Endothelial cell of umbilical vein (primary cell): ENCODE results near the gene GPR158. TPM values are rescaled to one million over a fixed set of nuclear protein-coding genes. Genes with fewer than 3 reads are reported as not detected.

ENCODE experiments used
- BruUV-seq: library from RNA; stranded (reverse); fragments of 400-500 nt; replicated peaks from 2 replicates; lab custom pipeline; 2021; lab: Mats Ljungman, UMichigan
- CTCF ChIA-PET: fragments of 300-600, 350-600 bp; sonication (Branson Sonifier 250); formaldehyde crosslinking; loops from one replicate; lab custom pipeline; 2021; ENCODE audit warnings: antibody characterized with exemption, inconsistent platforms; lab: Charles Lee
- POLR2A ChIA-PET: fragments of 300-600, 350-600 bp; sonication (Branson Sonifier 250); formaldehyde crosslinking; loops from one replicate; lab custom pipeline; 2021; ENCODE audit warnings: antibody characterized with exemption, inconsistent platforms; lab: Charles Lee
- DNase-seq: peaks from one replicate; pipeline ENCODE4 v3.0.0-alpha.2; 2011; ENCODE audit warnings: low read depth, low spot score
- FAIRE-seq: peaks from 2 replicates; lab custom pipeline; 2011; peaks lifted over from hg19 to GRCh38; lab: Jason Lieb, UNC
- H2AFZ ChIP-seq: 2 replicates; pipeline ENCODE4 v1.6.0; 2012; ENCODE audit warnings: low read depth, low read length, control low read depth, inconsistent platforms
- H3K27ac ChIP-seq: 2 replicates; pipeline ENCODE4 v1.5.1; 2011; ENCODE audit warnings: low read depth, mild to moderate bottlenecking, control low read depth, low read length, moderate library complexity; ENCODE audit not compliant: insufficient read depth
- H3K27me3 ChIP-seq, 2 experiments: 2 replicates each; pipeline versions ENCODE4 v1.6.0 to v1.6.1; 2011; ENCODE audit warnings: low read length in 2 of 2, mixed read lengths in 1 of 2; ENCODE audit not compliant: control insufficient read depth in 2 of 2, insufficient read depth in 2 of 2
- H3K36me3 ChIP-seq, 2 experiments: 2 replicates in 1 of 2; 3 replicates in 1 of 2; pipeline ENCODE4 v1.5.1; 2011; ENCODE audit warnings: low read length in 2 of 2, mild to moderate bottlenecking in 1 of 2, moderate library complexity in 1 of 2; ENCODE audit not compliant: control insufficient read depth in 2 of 2, insufficient read depth in 2 of 2; ENCODE audit errors: extremely low read depth in 1 of 2
- H3K4me1 ChIP-seq: 3 replicates; pipeline ENCODE4 v1.5.1; 2011; ENCODE audit warnings: mild to moderate bottlenecking, low read length; ENCODE audit not compliant: control insufficient read depth, insufficient read depth; ENCODE audit errors: extremely low read depth
- H3K4me2 ChIP-seq: 2 replicates; pipeline ENCODE4 v1.6.1; 2011; ENCODE audit warnings: low read length, control low read depth, mixed read lengths; ENCODE audit not compliant: insufficient read depth
- H3K4me3 ChIP-seq, 3 experiments: fragments of 200-600 bp in 1 of 3; sonication (generic), shearing (Covaris generic) in 1 of 3; replicated peaks in 1 of 3; 2 replicates each; pipeline ENCODE4 v1.5.1; 2011 to 2016; ENCODE audit warnings: control low read depth in 3 of 3, low read length in 3 of 3, mild to moderate bottlenecking in 2 of 3, inconsistent platforms in 1 of 3, low read depth in 1 of 3, moderate library complexity in 1 of 3; ENCODE audit not compliant: insufficient read depth in 1 of 3
- H3K79me2 ChIP-seq: 2 replicates; pipeline ENCODE4 v1.6.0; 2012; ENCODE audit warnings: low read length, inconsistent platforms; ENCODE audit not compliant: control insufficient read depth, insufficient read depth
- H3K9ac ChIP-seq: replicated peaks from 2 replicates; pipeline ENCODE3; 2011; ENCODE audit warnings: low read length, control low read depth; ENCODE audit not compliant: insufficient read depth; ENCODE audit errors: extremely low read depth
- H3K9me1 ChIP-seq: replicated peaks from 3 replicates; pipeline ENCODE4 v1.6.0; 2011; ENCODE audit warnings: mild to moderate bottlenecking, low read length; ENCODE audit not compliant: control insufficient read depth, insufficient read depth; ENCODE audit errors: extremely low read depth
- H3K9me3 ChIP-seq: replicated peaks from 2 replicates; pipeline ENCODE4 v1.5.1; 2012; ENCODE audit warnings: low read length, inconsistent platforms; ENCODE audit not compliant: control insufficient read depth, insufficient read depth
- H4K20me1 ChIP-seq: replicated peaks from 2 replicates; pipeline ENCODE3; 2011; ENCODE audit warnings: mild to moderate bottlenecking, low read length; ENCODE audit not compliant: control insufficient read depth, insufficient read depth; ENCODE audit errors: extremely low read depth
- CTCF ChIP-seq, 2 donors: IDR thresholded peaks; 1 replicate in 1 of 2; 2 replicates in 1 of 2; pipeline ENCODE4 v1.5.1; 2011; ENCODE audit warnings: low read length in 2 of 2, mild to moderate bottlenecking in 2 of 2, moderate library complexity in 2 of 2, control low read depth in 1 of 2, inconsistent platforms in 1 of 2, low read depth in 1 of 2; ENCODE audit not compliant: insufficient read depth in 1 of 2; ENCODE audit errors: extremely low read depth in 1 of 2
- FOS ChIP-seq: IDR thresholded peaks from 2 replicates; pipeline ENCODE4 v1.6.1; 2011; ENCODE audit warnings: mild to moderate bottlenecking, low read length, moderate library complexity, borderline replicate concordance; ENCODE audit not compliant: insufficient read depth
- GATA2 ChIP-seq: IDR thresholded peaks from 2 replicates; pipeline ENCODE4 v1.7.0; 2011; ENCODE audit warnings: low read depth, mild to moderate bottlenecking, moderate library complexity, mixed read lengths, low read length; ENCODE audit not compliant: insufficient read length, insufficient read depth
- JUN ChIP-seq: IDR thresholded peaks from 2 replicates; pipeline ENCODE4 v1.6.1; 2011; ENCODE audit warnings: borderline replicate concordance, low read depth; ENCODE audit not compliant: insufficient read length, insufficient read depth
- POLR2AphosphoS5 ChIP-seq: IDR thresholded peaks from 2 replicates; pipeline ENCODE4 v1.6.1; 2012; ENCODE audit warnings: low read depth, mild to moderate bottlenecking, control low read depth, low read length, moderate library complexity; ENCODE audit not compliant: insufficient read depth
- dilution Hi-C: fragments of 300-500 bp; cut with MboI; formaldehyde crosslinking; loops from one replicate; pipeline ENCODE4 v1.15.0; 2019; ENCODE audit warnings: low sequenced_read_pairs; ENCODE audit not compliant: extremely low pct_ligation_motif_present
- intact Hi-C: fragments of 100-400 bp; cut with micrococcal nuclease; formaldehyde crosslinking; loops from one replicate; pipeline ENCODE4 v1.10.0; 2022
- polyA plus RNA-seq, 4 experiments: library from polyadenylated mRNA; depleted of rRNA in 3 of 4; stranded (reverse) in 3 of 4; unstranded in 1 of 4; fragments of >200 nt; gene quantifications; 2 replicates each; pipeline versions ENCODE4 v1.2.1 to v1.2.3, GENCODE V29; 2011 to 2012; ENCODE audit warnings: missing spikeins in 1 of 4
- total RNA-seq: library from RNA; stranded (reverse); gene quantifications from 2 replicates; pipeline ENCODE4 v1.2.3, GENCODE V29; 2021
- TF ChIP-seq, protein P1 (sequence below): IDR thresholded peaks from 2 replicates; pipeline ENCODE4 v1.6.1; 2011; ENCODE audit not compliant: insufficient read depth, insufficient read length

GPR158 gene
- total and polyA plus RNA-seq, 2 donors (not counting 3 experiments of a cell fraction or from before 2014, with no cell fraction given): not detected

DNA sequence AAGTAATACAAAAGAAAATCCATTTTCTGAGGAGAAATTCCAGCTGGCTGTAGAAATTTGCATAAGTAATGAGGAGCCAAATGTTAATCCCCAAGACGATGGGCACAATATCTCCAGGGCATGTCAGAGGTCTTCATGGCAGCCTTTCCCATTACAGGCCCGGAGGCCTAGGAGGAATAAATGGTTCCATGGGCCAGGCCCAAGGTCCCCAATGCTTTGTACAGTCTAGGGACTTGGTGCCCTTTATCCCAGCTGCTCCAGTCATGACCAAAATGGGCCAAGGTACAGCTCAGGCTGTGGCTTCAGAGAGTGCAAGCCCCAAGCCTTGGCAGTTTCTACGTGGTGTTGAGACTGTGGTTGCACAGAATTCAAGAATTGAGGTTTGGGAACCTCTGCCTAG is 182.5 kb downstream of the GPR158 start:
- BruUV-seq: no TSS peak
- no peak overlapping the region for H2AFZ ChIP-seq
- H3K79me2 ChIP-seq: no peaks in the 10 kb centered on the region
- POLR2A ChIA-PET: no interaction called here
- no peak overlapping the region for H3K4me2 ChIP-seq
- FAIRE-seq (no peak), DNase-seq (no peak)
- H3K9ac ChIP-seq: no peak overlapping the region
- no peaks in the 10 kb centered on the region for H4K20me1 ChIP-seq
- no peak overlapping the region for H3K4me3 ChIP-seq
- H3K4me1 ChIP-seq: no peaks in the 10 kb centered on the region
- no peak overlapping the region for H3K27ac ChIP-seq
- TF ChIP-seq, protein P1, sequence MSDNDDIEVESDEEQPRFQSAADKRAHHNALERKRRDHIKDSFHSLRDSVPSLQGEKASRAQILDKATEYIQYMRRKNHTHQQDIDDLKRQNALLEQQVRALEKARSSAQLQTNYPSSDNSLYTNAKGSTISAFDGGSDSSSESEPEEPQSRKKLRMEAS: no peak
- no peak for TF ChIP-seq CTCF (IDR thresholded peaks at IDR 0.05; ENCODE audit: extremely low read depth in 1 of 2, insufficient read depth in 1 of 2, low read depth in 1 of 2, low read length in 2 of 2)
- TF ChIP-seq GATA2: no peak
- TF ChIP-seq FOS: no peak
- TF ChIP-seq POLR2AphosphoS5: no peak
- no peak for TF ChIP-seq JUN
- no peaks in the 10 kb centered on the region for H3K9me3 ChIP-seq
- CTCF ChIA-PET: no interaction called here
- no peaks in the 10 kb centered on the region for H3K36me3 ChIP-seq
- H3K9me1 ChIP-seq: no peaks in the 10 kb centered on the region
- intact Hi-C loops: no loop called here
- no peaks in the 10 kb centered on the region for H3K27me3 ChIP-seq
- dilution Hi-C loops: no loop called here
